H1 (cell line): Measurements from ENCODE around the gene ETV7. TPM values are rescaled to one million over a fixed set of nuclear protein-coding genes. Genes with fewer than 3 reads are reported as not detected.

Experiments used
- CTCF ChIA-PET: fragments of 300-600 bp; sonication (Branson Sonifier 250); formaldehyde crosslinking; loops from one replicate; lab custom pipeline; 2021; ENCODE audit not compliant: partially characterized antibody; lab: Charles Lee
- POLR2A ChIA-PET: fragments of 300-600 bp; sonication (Branson Sonifier 250); formaldehyde crosslinking; loops from one replicate; lab custom pipeline; 2021; ENCODE audit warnings: inconsistent platforms; ENCODE audit not compliant: partially characterized antibody; lab: Charles Lee
- DNase-seq, 2 experiments: peaks; one replicate each; pipeline versions ENCODE4 v3.0.0 to v3.0.0-alpha.2; 2010 to 2022; ENCODE audit warnings: low spot score in 2 of 2, low read depth in 1 of 2, mixed read lengths in 1 of 2
- FAIRE-seq: peaks from 2 replicates; lab custom pipeline; 2011; peaks lifted over from hg19 to GRCh38; lab: Jason Lieb, UNC
- H2AFZ ChIP-seq: 2 replicates; pipeline ENCODE4 v1.8.1; 2012; ENCODE audit warnings: low read length, inconsistent platforms
- H2AK5ac ChIP-seq: 2 replicates; pipeline ENCODE4 v1.6.1; 2013; ENCODE audit warnings: low read depth, low read length
- H2BK120ac ChIP-seq: replicated peaks from 2 replicates; pipeline ENCODE3; 2013; ENCODE audit warnings: low read depth, low read length, inconsistent platforms
- H2BK12ac ChIP-seq: 2 replicates; pipeline ENCODE4 v1.6.1; 2013; ENCODE audit warnings: low read depth, low read length
- H2BK15ac ChIP-seq: 2 replicates; pipeline ENCODE4 v1.6.1; 2013; ENCODE audit warnings: low read length
- H2BK20ac ChIP-seq: 2 replicates; pipeline ENCODE4 v1.6.1; 2013; ENCODE audit warnings: low read length
- H2BK5ac ChIP-seq: 2 replicates; pipeline ENCODE4 v1.6.1; 2013; ENCODE audit warnings: low read depth, low read length
- H3K14ac ChIP-seq: 2 replicates; pipeline ENCODE4 v1.6.1; 2013; ENCODE audit warnings: inconsistent platforms; ENCODE audit not compliant: insufficient read length
- H3K18ac ChIP-seq: 2 replicates; pipeline ENCODE4 v1.6.1; 2013; ENCODE audit warnings: low read length; ENCODE audit errors: extremely low read depth
- H3K23ac ChIP-seq: 2 replicates; pipeline ENCODE4 v1.6.1; 2013; ENCODE audit warnings: inconsistent platforms; ENCODE audit not compliant: insufficient read length
- H3K23me2 ChIP-seq: 2 replicates; pipeline ENCODE4 v1.6.1; 2013; ENCODE audit warnings: low read depth, low read length
- H3K27ac ChIP-seq: 2 replicates; pipeline ENCODE4 v1.6.1; 2011; ENCODE audit warnings: low read depth, low read length, inconsistent platforms
- H3K27me3 ChIP-seq, 4 experiments: replicated peaks in 1 of 4; 1 replicate in 1 of 4; 2 replicates in 3 of 4; pipeline versions ENCODE4 v1.6.1 to v1.8.1; 2011 to 2013; ENCODE audit warnings: low read length in 3 of 4, mild to moderate bottlenecking in 3 of 4, inconsistent platforms in 2 of 4, mixed read lengths in 2 of 4, moderate library complexity in 1 of 4; ENCODE audit not compliant: control insufficient read depth in 3 of 4, insufficient read depth in 3 of 4; ENCODE audit errors: extremely low read depth in 1 of 4
- H3K36me3 ChIP-seq, 4 experiments: 2 replicates each; pipeline versions ENCODE4 v1.6.1 to v1.8.1; 2011 to 2013; ENCODE audit warnings: mild to moderate bottlenecking in 4 of 4, low read length in 3 of 4, moderate library complexity in 2 of 4, control low read depth in 1 of 4, inconsistent platforms in 1 of 4; ENCODE audit not compliant: insufficient read depth in 4 of 4, control insufficient read depth in 2 of 4
- H3K4ac ChIP-seq: replicated peaks from 2 replicates; pipeline ENCODE3; 2013; ENCODE audit warnings: low read length, low read depth, mixed read lengths, inconsistent platforms; ENCODE audit not compliant: insufficient read length
- H3K4me1 ChIP-seq, 4 experiments: replicated peaks in 1 of 4; 1 replicate in 1 of 4; 2 replicates in 3 of 4; pipeline versions ENCODE4 v1.6.1 to v1.8.1; 2011 to 2013; ENCODE audit warnings: low read length in 3 of 4, inconsistent platforms in 2 of 4, mixed read lengths in 1 of 4; ENCODE audit not compliant: insufficient read depth in 4 of 4, control insufficient read depth in 3 of 4
- H3K4me2 ChIP-seq, 2 experiments: 2 replicates each; pipeline versions ENCODE4 v1.6.1 to v1.8.1; 2011 to 2013; ENCODE audit warnings: low read depth in 2 of 2, low read length in 2 of 2, control low read depth in 1 of 2, inconsistent platforms in 1 of 2, mild to moderate bottlenecking in 1 of 2; ENCODE audit not compliant: insufficient read depth in 1 of 2
- H3K4me3 ChIP-seq, 4 experiments: fragments of 200-600, 300-600 bp in 1 of 4; sonication (generic), shearing (Covaris generic), sonication (Bioruptor Twin) in 1 of 4; 2 replicates each; pipeline versions ENCODE4 v1.5.1 to v1.8.1; 2011 to 2016; ENCODE audit warnings: low read length in 4 of 4, low read depth in 3 of 4, control low read depth in 2 of 4, inconsistent platforms in 2 of 4, mild to moderate bottlenecking in 2 of 4, mixed read lengths in 1 of 4, moderate library complexity in 1 of 4; ENCODE audit not compliant: insufficient read depth in 2 of 4; ENCODE audit errors: extremely low read depth in 1 of 4
- H3K56ac ChIP-seq: replicated peaks from 2 replicates; pipeline ENCODE3; 2013; ENCODE audit warnings: low read depth, mild to moderate bottlenecking, mixed read lengths, low read length, inconsistent platforms; ENCODE audit not compliant: insufficient read length
- H3K79me1 ChIP-seq: 2 replicates; pipeline ENCODE4 v1.6.1; 2013; ENCODE audit warnings: low read depth, low read length, control low read depth
- H3K79me2 ChIP-seq, 2 experiments: 2 replicates each; pipeline versions ENCODE4 v1.6.1 to v1.8.1; 2012 to 2013; ENCODE audit warnings: low read length in 2 of 2, mild to moderate bottlenecking in 2 of 2, inconsistent platforms in 1 of 2; ENCODE audit not compliant: insufficient read depth in 2 of 2, control insufficient read depth in 1 of 2
- H3K9ac ChIP-seq, 4 experiments: replicated peaks in 1 of 4; 1 replicate in 1 of 4; 2 replicates in 3 of 4; pipeline versions ENCODE4 v1.6.1 to v1.8.1; 2011 to 2013; ENCODE audit warnings: low read depth in 3 of 4, low read length in 3 of 4, control low read depth in 2 of 4, mild to moderate bottlenecking in 2 of 4, moderate library complexity in 2 of 4, inconsistent platforms in 1 of 4; ENCODE audit errors: extremely low read depth in 1 of 4
- H3K9me3 ChIP-seq, 2 experiments: 2 replicates each; pipeline versions ENCODE4 v1.6.1 to v1.8.1; 2012 to 2013; ENCODE audit warnings: mild to moderate bottlenecking in 2 of 2, moderate library complexity in 2 of 2, control low read depth in 1 of 2, inconsistent platforms in 1 of 2, low read depth in 1 of 2, low read length in 1 of 2, mixed read lengths in 1 of 2; ENCODE audit not compliant: insufficient read depth in 2 of 2
- H4K20me1 ChIP-seq, 2 experiments: replicated peaks in 1 of 2; 2 replicates each; pipeline versions ENCODE3 to v1.8.1; 2011 to 2013; ENCODE audit warnings: inconsistent platforms in 2 of 2, low read length in 2 of 2, mild to moderate bottlenecking in 1 of 2; ENCODE audit not compliant: insufficient read depth in 2 of 2, control insufficient read depth in 1 of 2
- H4K5ac ChIP-seq: 2 replicates; pipeline ENCODE4 v1.6.1; 2013; ENCODE audit warnings: low read length, low read depth, mixed read lengths, inconsistent platforms; ENCODE audit not compliant: insufficient read length
- H4K8ac ChIP-seq: 2 replicates; pipeline ENCODE4 v1.8.0; 2013; ENCODE audit warnings: mild to moderate bottlenecking, moderate library complexity, low read length, inconsistent platforms; ENCODE audit not compliant: insufficient read depth; ENCODE audit errors: extremely low read depth
- H4K91ac ChIP-seq: replicated peaks from 2 replicates; pipeline ENCODE3; 2013; ENCODE audit warnings: low read length, mixed read lengths, inconsistent platforms; ENCODE audit not compliant: insufficient read length
- EZH2 ChIP-seq: fragments of 200-600 bp; sonication (generic); IDR thresholded peaks from 2 replicates; pipeline ENCODE4 v1.7.1; 2012; ENCODE audit warnings: low read depth, mild to moderate bottlenecking, moderate library complexity, low read length, inconsistent platforms; ENCODE audit not compliant: severe bottlenecking
- WGBS, 2 experiments: shearing (Covaris generic) in 1 of 2; methylation state at CpG; one replicate each; pipeline versions ENCODE4 v1.1.6 to v1.1.7; 2013 to 2015; ENCODE audit warnings: low lambda C conversion rate in 2 of 2, mixed read lengths in 2 of 2, inconsistent platforms in 1 of 2, low coverage in 1 of 2, missing lambda C conversion rate in 1 of 2; ENCODE audit not compliant: insufficient replicate concordance in 2 of 2, insufficient coverage in 1 of 2, insufficient read length in 1 of 2; ENCODE audit errors: extremely low coverage in 1 of 2, missing lambda C conversion rate in 1 of 2; 5-methylcytosine and 5-hydroxymethylcytosine counted together
- polyA plus RNA-seq, 7 experiments: library from polyadenylated mRNA; depleted of rRNA in 3 of 7; stranded (reverse) in 5 of 7; unstranded in 2 of 7; fragments of >200 nt in 5 of 7; fragments of 200-250 nt in 2 of 7; gene quantifications; 1 replicate in 5 of 7; 2 replicates in 1 of 7; 4 replicates in 1 of 7; pipeline versions ENCODE4 v1.2.1 to v1.2.3, GENCODE V29; 2011 to 2013; ENCODE audit warnings: missing spikeins in 2 of 7, mixed read lengths in 2 of 7
- total RNA-seq: library from RNA; stranded (reverse); fragmentation: NEBNext Ultra II Directional; extraction: Animal tissue kit (Norgen Biotek cat#: 25700); gene quantifications from 2 replicates; pipeline ENCODE4 v1.2.1, GENCODE V29; 2021

The ETV7 gene
- total and polyA plus RNA-seq, 2 of the 8 experiments (the other 6 are each of a cell fraction or from before 2014, with no cell fraction given), result 0.54 to 2.4 TPM

DNA sequence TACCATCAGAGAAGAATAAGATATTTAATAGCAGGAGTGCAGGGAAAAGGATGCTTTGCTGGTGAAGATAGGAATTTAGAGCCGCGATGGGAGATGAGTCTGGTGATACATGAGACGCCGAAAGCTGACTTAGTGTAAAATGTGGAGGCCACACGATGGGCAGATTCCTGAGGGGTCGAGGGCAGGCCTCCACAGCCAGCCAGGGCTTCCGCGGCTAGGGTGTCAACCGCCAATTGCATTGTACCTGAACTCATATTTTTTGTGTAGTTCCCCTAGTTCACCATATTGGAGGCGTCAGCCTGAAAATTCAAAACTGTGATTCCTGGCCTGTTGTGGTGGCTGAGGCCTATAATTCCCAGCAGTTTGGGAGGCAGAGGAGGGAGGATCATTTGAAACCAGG is 8.5 kb downstream of the ETV7 start:
- no peak overlapping the region for H3K14ac ChIP-seq
- DNase-seq (no peak), FAIRE-seq (no peak)
- ChIA-PET POLR2A (no interaction called here), CTCF (interaction anchor here (0.7 kb wide), 1 partner anchor 38 kb away, joined by 3 read pairs; no protein-coding TSS in a partner anchor)
- H2BK12ac ChIP-seq, result no peak overlapping the region
- no peaks in the 10 kb centered on the region for H3K79me1 ChIP-seq
- no peak overlapping the region for H4K5ac ChIP-seq
- no peak overlapping the region for H3K56ac ChIP-seq
- H2BK20ac ChIP-seq, result no peak overlapping the region
- no peak overlapping the region for H3K23ac ChIP-seq
- no peaks in the 10 kb centered on the region for H3K79me2 ChIP-seq
- H4K91ac ChIP-seq, result no peak overlapping the region
- no peak overlapping the region for H3K27ac ChIP-seq
- no peak overlapping the region for H2BK5ac ChIP-seq
- H2BK15ac ChIP-seq, result no peak overlapping the region
- no peak overlapping the region for H2BK120ac ChIP-seq
- no peaks in the 10 kb centered on the region for H4K20me1 ChIP-seq
- peaks cover 0 to 2% (median 0%) of the 10 kb centered on the region in 4 experiments; a peak in 1 of 7 replicates for H3K27me3 ChIP-seq
- H2AK5ac ChIP-seq, result no peak overlapping the region
- H3K36me3 ChIP-seq, result no peaks in the 10 kb centered on the region
- H4K8ac ChIP-seq, result no peak overlapping the region
- H3K9me3 ChIP-seq, result no peaks in the 10 kb centered on the region
- H3K18ac ChIP-seq, result no peak overlapping the region
- no peak overlapping the region for H3K4me3 ChIP-seq
- H3K9ac ChIP-seq, result no peak overlapping the region
- 90% methylated on average over 10 of the region's 10 CpGs; no CpG with 5 or more reads in 1 of the 2 experiments for WGBS, 2 experiments
- H3K4me2 ChIP-seq, result no peak overlapping the region
- no peaks in the 10 kb centered on the region for H3K23me2 ChIP-seq
- H3K4ac ChIP-seq, result no peak overlapping the region
- peaks cover 0 to 8% (median 4%) of the 10 kb centered on the region in 4 experiments; a peak in 4 of 7 replicates for H3K4me1 ChIP-seq
- no peak overlapping the region for H2AFZ ChIP-seq
- no peak for TF ChIP-seq EZH2
